IMR-90 (cell line): ENCODE data around the gene IDI2.

Source experiments
- BHLHE40 ChIP-seq: fragments of 150-350 bp; IDR thresholded peaks from 2 replicates; pipeline ENCODE4 v1.6.1; 2016; ENCODE audit warnings: mild to moderate bottlenecking, low read depth, low read length
- CEBPB ChIP-seq: IDR thresholded peaks from 2 replicates; pipeline ENCODE4 v1.6.1; 2012; ENCODE audit warnings: low read depth, low read length, improper control_type of control experiment
- CHD1 ChIP-seq: IDR thresholded peaks from 2 replicates; pipeline ENCODE4 v1.6.1; 2012; ENCODE audit warnings: low read depth, low read length, improper control_type of control experiment
- FOS ChIP-seq: fragments of 150-350 bp; IDR thresholded peaks from 2 replicates; pipeline ENCODE4 v1.6.1; 2016; ENCODE audit warnings: low read depth, low read length
- POLR2A ChIP-seq: IDR thresholded peaks from 2 replicates; pipeline ENCODE4 v1.6.1; 2012; ENCODE audit warnings: mild to moderate bottlenecking, low read depth, low read length
- RAD21 ChIP-seq: IDR thresholded peaks from 2 replicates; pipeline ENCODE4 v1.6.1; 2012; ENCODE audit warnings: low read length, improper control_type of control experiment
- RCOR1 ChIP-seq: IDR thresholded peaks from 2 replicates; pipeline ENCODE4 v1.6.1; 2012; ENCODE audit warnings: mild to moderate bottlenecking, low read length, improper control_type of control experiment; ENCODE audit not compliant: insufficient replicate concordance
- TF ChIP-seq, protein P1 (sequence below): conservative IDR thresholded peaks from 2 replicates; pipeline ENCODE4 v1.5.1; 2012; ENCODE audit warnings: mild to moderate bottlenecking, low read depth, low read length, improper control_type of control experiment
- TF ChIP-seq, protein P2 (sequence below): fragments of 150-350 bp; IDR thresholded peaks from 2 replicates; pipeline ENCODE4 v1.6.1; 2017; ENCODE audit warnings: mild to moderate bottlenecking, antibody characterized with exemption, low read length, low read depth

DNA sequence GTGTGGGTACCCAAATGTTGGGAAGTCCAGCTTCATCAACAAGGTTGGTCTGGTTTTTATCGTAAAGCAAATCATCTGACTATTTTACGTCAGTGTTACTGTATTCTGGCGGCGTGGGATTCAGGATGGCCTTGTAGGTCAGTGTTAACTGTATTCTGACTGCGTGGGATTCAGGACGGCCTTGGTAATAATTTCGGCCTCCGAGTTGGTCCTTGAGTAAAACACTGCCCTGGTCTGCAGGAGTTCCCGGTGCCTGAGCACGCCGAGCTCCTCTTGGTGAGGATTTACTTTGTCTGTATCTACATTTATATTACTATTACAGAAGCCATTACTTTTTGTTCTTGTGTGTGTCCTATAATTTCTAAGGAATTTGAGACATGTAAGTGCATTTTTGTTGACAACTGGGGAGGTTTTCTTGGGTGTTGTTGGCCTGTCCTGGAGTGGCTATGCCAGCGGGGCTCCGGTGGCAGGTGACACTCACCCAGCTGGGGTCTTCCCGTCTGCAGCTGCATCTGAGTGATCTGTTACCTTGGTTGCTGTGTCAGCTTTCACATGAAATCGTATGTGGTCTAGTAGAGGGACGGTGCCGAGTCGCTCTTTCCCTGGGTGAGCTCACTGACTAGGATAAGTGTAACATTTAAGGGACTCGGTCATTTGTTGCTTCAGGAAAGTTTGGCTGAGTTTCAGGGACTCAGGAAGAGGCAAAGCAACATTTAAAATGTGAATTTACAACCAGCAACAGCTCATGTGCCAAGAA lies 28.2 kb downstream of the IDI2 start:
- TF ChIP-seq FOS (no peak), POLR2A (no peak), CHD1 (no peak), BHLHE40 (no peak), CEBPB (no peak), RCOR1 (no peak), RAD21 (no peak)
- TF ChIP-seq, protein P1, sequence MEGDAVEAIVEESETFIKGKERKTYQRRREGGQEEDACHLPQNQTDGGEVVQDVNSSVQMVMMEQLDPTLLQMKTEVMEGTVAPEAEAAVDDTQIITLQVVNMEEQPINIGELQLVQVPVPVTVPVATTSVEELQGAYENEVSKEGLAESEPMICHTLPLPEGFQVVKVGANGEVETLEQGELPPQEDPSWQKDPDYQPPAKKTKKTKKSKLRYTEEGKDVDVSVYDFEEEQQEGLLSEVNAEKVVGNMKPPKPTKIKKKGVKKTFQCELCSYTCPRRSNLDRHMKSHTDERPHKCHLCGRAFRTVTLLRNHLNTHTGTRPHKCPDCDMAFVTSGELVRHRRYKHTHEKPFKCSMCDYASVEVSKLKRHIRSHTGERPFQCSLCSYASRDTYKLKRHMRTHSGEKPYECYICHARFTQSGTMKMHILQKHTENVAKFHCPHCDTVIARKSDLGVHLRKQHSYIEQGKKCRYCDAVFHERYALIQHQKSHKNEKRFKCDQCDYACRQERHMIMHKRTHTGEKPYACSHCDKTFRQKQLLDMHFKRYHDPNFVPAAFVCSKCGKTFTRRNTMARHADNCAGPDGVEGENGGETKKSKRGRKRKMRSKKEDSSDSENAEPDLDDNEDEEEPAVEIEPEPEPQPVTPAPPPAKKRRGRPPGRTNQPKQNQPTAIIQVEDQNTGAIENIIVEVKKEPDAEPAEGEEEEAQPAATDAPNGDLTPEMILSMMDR = no peak
- TF ChIP-seq, protein P2, sequence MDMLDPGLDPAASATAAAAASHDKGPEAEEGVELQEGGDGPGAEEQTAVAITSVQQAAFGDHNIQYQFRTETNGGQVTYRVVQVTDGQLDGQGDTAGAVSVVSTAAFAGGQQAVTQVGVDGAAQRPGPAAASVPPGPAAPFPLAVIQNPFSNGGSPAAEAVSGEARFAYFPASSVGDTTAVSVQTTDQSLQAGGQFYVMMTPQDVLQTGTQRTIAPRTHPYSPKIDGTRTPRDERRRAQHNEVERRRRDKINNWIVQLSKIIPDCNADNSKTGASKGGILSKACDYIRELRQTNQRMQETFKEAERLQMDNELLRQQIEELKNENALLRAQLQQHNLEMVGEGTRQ = no peak
